Hypothalamus (tissue), 51 donors: ENCODE measurements around the gene DBH.
"Not testable (repeated sequence)": the region's sequence is repeated elsewhere in the genome, so short reads cannot be mapped to it uniquely, and the experiment has no call there.

ENCODE experiments used
- DNase-seq, 51 donors: peaks; one replicate each; lab custom pipeline; 2025; lab: John Stamatoyannopoulos, UW

Gene DBH

GRCh38 chr9:133618726-133619125 is 17.4 kb upstream of the DBH start:
- no peak for DNase-seq

DNA sequence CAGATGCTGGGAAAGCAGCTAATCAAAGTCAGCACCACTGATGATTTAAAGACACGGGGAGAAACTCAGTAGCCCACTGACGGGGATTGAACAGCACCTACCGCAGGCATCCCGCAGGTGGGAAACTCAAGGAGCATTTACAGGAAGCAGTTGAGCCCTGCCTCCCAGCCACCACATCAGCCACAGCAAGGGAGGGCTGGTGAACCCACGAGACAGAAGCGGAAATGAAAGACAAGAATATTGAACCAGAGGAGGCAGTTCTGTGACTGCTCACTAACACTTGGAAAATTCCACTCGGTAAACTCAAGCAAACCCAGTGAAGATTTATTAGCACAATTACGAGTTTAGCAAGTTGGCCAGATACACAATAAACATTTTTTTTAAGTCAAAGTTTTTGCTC is 16.4 kb upstream of the DBH start:
- peak in 3 of 51 donors; percentile 8 to 19 (median 10) for DNase-seq

DNA sequence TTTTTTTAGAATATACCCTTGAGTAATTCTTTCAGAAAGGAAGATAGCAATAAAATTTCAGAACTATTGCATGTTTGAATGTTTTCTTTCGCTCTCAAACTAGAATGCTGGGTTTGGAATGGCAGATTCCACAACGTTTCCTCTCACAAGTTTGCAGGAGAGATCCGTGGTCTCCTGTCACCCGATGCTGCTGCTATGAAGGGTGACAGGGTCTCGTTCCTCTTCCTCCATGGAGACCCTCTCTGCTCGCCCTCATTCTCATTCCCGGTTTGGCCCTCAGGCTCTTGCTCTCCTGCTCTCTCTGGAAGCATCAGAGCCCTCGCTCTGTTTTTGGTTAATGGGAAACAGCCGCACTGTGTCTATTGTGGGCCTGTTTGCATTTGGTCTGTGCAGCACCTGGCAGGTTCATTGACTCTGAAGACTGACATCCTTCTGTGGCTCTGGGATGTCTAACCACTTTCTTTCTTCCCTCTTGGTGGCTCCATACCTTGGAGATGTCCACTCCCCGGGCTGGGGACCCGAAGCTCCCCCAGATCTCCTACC is 14.4 kb upstream of the DBH start:
- DNase-seq, result no peak

DNA sequence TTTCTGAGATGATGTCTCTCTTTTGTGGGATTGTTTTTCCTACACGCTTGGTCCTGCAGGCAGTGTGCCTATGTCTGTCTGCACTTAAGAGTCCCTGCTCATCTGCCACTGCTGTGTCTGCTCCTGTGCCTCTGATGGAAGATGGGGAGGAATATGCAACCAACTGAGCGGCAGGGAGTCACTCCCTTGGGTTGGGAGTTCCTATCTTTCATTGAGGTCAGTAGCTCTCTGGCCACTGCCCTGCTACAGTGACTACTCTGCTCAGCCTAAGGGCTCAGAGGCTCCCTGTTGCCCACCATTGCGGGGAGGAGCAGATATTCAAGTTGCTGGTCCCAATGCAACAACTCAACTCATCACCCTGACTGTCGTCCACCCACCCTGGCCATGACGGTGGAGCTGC is 13.6 kb upstream of the DBH start:
- DNase-seq, result no peak

DNA sequence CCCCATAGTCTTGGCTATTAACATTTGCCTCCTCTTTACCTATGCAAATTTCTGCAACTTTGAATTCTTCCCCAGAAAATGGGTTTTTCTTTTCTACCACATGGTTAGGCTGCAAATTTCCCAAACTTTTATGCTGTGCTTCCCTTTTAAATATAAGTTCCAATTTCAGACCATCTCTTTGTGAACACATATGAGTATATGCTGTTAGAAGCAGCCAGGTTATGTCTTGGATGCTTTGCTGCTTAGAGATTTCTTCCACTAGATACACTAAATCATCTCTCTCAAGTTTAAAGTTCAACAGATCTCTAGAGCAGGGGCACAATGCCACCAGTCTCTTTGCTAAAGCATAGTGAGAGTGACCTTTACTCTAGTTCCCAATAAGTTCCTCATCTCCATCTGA is 10.2 kb upstream of the DBH start:
- DNase-seq, result not testable (repeated sequence)

DNA sequence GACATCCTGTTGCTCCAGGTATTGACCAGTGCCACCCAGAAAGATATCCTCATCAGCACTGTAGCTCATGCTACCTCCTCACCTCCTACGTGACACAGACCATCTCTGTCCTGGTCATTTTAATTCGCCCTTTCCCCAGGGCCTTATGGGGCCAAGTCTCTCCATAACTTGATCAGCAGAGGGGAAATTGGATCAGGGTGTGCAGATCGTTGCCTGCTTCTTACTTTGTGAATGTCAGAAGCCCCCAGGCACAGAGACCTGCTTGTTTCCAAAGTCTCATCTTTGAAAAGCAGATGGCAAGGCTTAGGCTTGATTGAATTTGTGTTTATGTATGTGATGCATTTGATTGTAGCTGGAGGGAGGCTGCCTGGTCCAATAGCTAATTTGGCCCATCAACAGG is 8.8 kb upstream of the DBH start:
- DNase-seq, result no peak

GRCh38 chr9:133628766-133629165 is 7.4 kb upstream of the DBH start:
- DNase-seq, result no peak

GRCh38 chr9:133629221-133630110 is 6.7 kb upstream of the DBH start:
- DNase-seq, result no peak

DNA sequence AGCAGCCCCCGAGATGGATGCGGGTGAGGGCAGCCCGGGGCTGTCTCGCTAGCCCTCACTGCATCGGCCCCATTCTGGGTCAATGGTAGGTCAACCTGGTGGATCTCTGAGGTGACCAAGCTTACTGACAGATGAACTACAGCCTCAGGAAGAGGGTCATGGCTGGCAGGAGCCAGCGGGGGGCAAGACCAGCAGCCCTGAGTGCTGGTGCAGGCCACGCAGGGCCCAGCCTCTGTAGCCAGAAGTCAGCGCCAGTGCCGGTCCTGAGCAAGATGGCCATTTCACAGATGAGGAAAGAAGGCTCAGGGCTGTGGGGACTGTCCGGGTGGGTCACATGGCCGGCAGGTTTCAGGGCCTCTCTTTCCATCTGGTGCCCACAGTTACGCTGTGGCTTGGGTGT is 5.1 kb upstream of the DBH start:
- no peak for DNase-seq

- no peak for DNase-seq
These were observed 3.1 kb upstream of the DBH start for GRCh38 chr9:133632806-133633680.

GRCh38 chr9:133633681-133634080 is 2.5 kb upstream of the DBH start:
- DNase-seq, result no peak

- DNase-seq, result no peak
These were observed 2.0 kb upstream of the DBH start for GRCh38 chr9:133634081-133634691.

DNA sequence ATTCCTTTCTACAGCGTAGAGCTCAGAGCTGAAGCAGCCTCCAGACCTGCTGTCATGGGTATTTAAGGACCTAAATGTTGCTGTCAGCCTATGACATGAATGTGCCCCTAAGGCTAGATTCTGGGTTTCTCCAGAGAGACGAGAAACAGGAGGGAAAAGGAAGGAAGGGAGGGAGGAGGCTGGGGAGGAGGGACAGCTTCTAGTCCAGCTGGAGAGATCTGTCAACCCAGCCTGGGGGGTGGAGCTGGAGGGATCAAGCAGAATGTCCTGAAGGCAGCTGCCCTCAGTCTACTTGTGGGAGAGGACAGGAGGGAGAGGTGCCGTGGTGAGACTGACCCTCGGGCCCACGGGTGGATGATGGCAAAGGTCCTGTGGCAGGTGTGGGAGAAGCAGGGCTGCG is 1.1 kb upstream of the DBH start:
- no peak for DNase-seq

GRCh38 chr9:133636902-133637301 is 739 bp downstream of the DBH start:
- no peak for DNase-seq

- no peak for DNase-seq
These were observed 1.4 kb downstream of the DBH start for GRCh38 chr9:133637451-133638055.

- no peak for DNase-seq
These were observed 1.9 kb downstream of the DBH start for GRCh38 chr9:133638076-133638475.

DNA sequence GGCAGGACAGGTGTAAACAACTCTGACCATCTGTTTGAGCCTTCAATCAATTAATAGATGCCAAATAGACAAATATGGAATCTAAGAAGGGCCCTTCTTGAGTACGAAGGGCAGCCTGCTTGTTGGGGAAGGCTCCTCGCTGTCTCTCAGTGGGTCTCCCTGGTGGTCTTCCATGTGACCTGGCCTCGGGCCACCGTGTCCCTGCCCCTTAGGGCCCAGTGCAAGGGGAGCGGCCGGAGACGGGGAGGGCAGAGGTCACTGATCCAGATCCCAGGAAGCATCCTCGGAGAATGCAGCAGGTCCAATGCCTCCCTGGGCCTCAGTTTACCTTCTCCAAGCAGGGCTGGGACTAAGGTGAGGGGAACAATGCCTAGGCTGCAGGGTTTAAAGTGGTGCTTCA is 2.5 kb downstream of the DBH start:
- no peak for DNase-seq

GRCh38 chr9:133639613-133640012 is 3.5 kb downstream of the DBH start:
- DNase-seq, result no peak

- no peak for DNase-seq
These were observed 4.0 kb downstream of the DBH start for GRCh38 chr9:133640160-133640559.

DNA sequence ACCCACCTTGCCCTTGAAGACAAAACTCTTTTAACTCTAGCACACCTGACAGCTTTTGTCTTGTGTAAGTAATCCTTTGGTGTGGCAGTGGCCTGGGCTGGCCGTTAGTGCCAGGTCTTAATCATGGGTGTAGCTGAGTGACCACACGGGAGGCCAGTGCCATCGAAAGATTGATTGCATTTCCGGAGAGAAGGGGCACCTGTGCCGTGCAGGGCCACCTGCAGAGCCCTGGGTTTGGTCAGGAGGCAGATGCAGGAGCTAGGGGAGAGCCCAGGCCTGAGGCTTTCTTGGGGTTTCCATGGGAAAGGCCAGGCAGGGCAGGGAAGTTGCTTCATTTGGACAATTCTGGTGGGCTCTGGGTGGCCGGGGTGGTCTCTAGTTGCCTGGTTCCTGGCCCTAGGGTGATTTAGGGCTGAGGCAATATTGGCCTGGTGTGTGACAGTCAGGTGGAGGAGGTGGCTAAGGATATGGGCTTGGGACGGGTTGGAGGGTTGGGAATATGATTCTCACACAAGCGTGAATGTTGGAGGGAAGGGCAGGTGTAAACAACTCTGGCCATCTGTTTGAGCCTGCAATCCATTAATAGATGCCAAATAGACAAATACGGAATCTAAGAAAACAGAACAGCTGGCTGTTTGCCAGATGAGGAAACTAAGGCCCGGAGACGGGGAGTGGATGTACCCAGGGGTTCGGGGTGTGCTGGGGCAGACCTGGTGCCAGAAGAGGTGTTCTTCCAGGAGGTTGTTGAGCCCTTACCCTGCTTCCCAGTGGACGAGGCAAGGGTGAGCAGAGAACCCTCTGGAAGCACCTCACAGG is 4.6 kb downstream of the DBH start:
- DNase-seq, result no peak
